SW480 (cell line): Measurements from ENCODE around the gene SCRN2.

Experiments
- DNase-seq: peaks from one replicate; pipeline ENCODE4 v3.0.0-alpha.2; 2016; ENCODE audit warnings: low spot score

Gene SCRN2

DNA sequence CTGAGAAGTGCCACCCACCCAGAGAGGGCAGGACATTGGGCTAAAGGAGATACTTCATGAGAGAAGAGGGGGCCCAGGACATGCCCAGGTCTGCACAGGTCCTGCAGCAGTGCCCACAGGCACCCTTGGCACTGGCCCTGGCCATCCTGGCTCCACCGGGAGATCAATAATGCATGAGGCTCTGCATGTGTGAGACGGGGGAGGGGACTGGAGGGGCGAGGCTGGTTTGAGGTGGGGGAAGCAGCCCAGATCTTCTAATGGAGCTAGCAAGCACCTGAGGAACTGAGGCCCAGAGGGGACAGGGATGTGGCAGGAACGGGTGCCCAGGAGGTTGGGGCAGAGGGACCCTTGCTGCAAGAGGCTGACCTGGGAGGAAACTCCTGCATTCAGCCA lies 20.0 kb downstream of the SCRN2 start:
- DNase-seq: no peak

GRCh38 chr17:47820033-47820789 lies 20.9 kb downstream of the SCRN2 start:
- no peak for DNase-seq

GRCh38 chr17:47819475-47819874 lies 21.6 kb downstream of the SCRN2 start:
- DNase-seq: no peak

GRCh38 chr17:47818002-47818695 lies 22.9 kb downstream of the SCRN2 start:
- DNase-seq: no peak

DNA sequence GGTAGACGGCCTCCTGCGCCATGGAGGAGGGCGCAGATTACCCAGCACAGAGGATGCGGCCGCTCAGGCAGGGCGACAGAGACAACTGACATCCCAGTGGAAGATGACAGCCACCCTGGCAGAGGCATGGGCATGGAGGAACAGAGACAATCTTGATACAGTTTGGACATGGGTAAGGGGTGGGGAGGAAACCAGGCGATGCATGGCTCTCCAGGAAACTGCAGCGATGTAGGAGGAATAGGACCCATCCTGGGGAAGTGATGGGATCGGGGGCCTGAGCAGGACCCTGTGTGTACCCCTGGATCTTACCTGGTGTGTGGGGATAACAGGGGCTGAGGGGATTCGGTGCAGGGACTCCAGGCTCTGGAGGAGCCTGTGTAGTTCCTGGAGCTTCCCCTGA lies 24.1 kb downstream of the SCRN2 start:
- no peak for DNase-seq

DNA sequence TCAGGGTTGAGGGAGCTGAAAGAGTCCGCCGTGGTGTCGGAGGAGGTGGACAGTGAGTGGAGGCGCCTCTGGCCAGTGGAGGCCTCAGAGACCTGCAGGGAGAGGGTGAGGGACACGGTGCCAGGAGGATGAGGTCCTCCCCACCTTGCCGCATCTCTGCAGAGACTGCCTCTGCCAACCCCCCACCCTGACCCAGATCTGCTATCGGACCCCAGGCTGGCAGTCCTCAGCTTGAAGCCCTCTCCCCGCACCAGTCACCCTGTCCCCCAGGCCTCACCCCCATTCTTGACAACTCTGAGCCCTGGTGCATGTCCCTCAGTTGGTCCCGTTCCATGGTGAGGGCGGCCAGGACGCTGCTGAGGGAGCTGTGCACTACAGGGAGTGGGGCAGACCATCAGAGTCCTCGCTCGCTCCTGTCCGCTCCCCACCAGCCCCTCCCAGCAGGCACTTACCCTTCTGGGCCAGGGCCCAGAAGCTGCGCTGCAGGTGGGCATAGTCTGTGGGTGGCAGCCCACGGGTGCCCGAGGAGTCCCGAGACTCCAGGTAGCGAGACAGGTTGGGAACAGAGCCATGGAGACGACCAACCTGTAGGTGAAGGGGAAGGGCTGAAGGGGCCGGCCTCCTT lies 24.9 kb downstream of the SCRN2 start:
- DNase-seq: no peak

- no peak for DNase-seq
Observed at GRCh38 chr17:47815106-47815918, 25.8 kb downstream of the SCRN2 start.

- no peak for DNase-seq
Observed at GRCh38 chr17:47813512-47814031, 27.5 kb downstream of the SCRN2 start.

DNA sequence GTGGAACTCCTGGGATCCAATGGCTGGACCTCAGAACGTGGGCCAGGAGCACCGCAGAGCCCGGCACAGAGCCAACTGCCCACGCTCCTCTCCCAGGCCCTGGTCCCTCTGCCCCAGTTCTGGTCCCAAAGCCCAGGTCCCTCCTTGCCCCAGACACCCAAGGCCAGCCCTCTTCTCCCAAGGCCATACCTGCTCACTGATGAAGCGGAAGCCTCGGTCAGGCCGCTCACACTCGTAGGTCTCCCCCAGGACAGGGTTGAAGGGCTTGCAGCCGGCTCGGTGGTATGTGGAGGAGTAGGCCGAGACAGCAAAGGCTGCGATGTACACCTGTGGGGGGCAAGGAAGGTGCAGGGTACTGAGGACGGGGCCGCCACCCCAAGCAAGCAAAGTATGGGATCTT lies 28.0 kb downstream of the SCRN2 start:
- DNase-seq: no peak

GRCh38 chr17:47812146-47812920 lies 28.7 kb downstream of the SCRN2 start:
- DNase-seq: no peak

- DNase-seq: no peak
Observed at GRCh38 chr17:47811709-47812108, 29.4 kb downstream of the SCRN2 start.

DNA sequence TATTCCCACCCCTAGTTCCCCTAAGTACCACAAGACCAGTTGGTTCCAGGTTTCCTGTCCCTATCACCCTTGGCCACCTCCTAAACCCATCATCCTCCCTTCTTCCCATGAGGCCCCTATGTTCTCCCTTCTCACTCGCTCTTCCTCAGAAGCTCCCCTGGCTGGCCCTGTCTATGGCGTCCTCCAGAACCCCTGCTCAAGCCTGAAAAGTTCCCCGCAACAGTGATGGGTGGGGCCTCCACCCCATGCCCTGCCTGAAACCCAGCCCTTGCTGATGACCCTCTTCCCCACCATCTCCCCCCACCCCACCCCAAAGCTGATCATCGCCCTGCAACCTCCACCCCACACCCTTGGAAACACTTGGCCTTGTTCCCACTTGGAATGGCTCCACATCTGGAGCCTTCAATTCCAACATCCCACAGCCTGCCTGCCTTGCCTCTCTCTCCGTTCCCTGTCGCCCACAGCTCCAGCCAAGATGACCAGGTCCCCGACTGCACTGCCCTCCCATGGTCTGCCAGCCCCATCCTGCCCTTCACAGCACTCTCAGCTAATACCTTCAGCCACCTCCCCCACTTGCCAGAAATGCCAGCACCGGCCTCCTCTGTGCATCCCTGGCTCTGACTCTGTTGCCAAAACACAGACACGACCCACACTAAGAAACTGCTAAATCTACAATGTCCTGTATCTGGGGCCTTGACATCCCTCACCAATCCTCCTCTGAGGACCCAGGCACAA lies 30.0 kb downstream of the SCRN2 start:
- DNase-seq: no peak

- DNase-seq: peak; percentile 94
Observed at GRCh38 chr17:47810200-47810821, 30.8 kb downstream of the SCRN2 start.

- no peak for DNase-seq
Observed at GRCh38 chr17:47808830-47809480, 32.1 kb downstream of the SCRN2 start.

- DNase-seq: no peak
Observed at GRCh38 chr17:47808036-47808829, 32.8 kb downstream of the SCRN2 start.

- DNase-seq: no peak
Observed at GRCh38 chr17:47807421-47807820, 33.7 kb downstream of the SCRN2 start.

GRCh38 chr17:47806913-47807255 lies 34.2 kb downstream of the SCRN2 start:
- no peak for DNase-seq

DNA sequence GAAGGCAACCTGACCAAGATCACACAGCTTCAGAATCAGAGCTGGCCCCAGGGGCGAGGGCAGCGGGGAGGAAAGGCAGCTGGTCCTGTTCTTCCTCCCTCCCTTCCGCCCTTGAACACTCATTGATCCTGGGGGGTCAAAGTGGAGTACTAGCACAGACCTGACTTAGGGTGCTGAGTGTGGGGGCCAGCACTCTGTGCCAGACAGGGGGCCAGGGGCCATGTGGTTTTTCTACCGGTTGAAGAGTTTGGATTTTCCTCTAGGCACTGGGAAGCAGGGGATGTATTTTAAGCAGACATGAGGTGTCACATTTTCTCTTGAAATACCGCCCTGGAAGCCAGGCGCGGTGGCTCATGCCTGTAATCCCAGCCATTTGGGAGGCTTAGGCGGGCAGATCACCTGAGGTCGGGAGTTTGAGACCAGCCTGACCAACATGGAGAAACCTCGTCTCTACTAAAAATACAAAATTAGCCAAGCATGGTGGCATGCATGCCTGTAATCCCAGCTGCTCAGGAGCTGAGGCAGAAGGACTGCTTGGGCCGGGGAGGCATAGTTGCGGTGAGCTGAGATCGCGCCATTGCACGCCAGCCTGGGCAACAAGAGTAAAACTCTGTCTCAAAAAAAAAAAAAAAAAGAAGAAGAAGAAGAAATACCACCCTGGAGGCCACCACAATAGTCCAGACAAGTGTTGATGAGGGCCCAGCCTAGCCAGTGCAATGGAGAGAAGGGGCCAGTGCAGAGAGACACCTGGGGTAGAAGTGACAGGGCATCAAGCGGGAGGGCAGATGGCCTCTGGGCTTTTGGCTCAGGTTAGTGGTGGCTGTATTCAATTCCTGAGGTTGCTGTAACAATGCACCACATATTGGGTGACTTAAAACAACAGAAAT lies 34.8 kb downstream of the SCRN2 start:
- no peak for DNase-seq
